ENCODE measurements around the gene RHBG. TPM values are rescaled to one million over a fixed set of nuclear protein-coding genes. Genes with fewer than 3 reads are reported as not detected.

Gene RHBG
- total and polyA plus RNA-seq, 2 donors (not counting 1 experiment from before 2014, with no cell fraction given): not detected

GRCh38 chr1:156419854-156420204 lies 50.8 kb downstream of the RHBG start:
- no peak overlapping the region for H3K27ac ChIP-seq (ENCODE audit: low read length in 2 of 2)
- peaks cover 83% of the 10 kb centered on the region for H3K27me3 Mint-ChIP-seq
- peak; percentile 70 for DNase-seq
- peak overlapping the region; percentile 78 for H2AFZ ChIP-seq (ENCODE audit: insufficient read depth, low read depth, low read length, poor library complexity, severe bottlenecking)
- ATAC-seq (ENCODE audit: low read depth): peak; percentile 25
- no peaks in the 10 kb centered on the region for H3K79me2 ChIP-seq (ENCODE audit: control insufficient read depth, insufficient read depth, low read length)
- no peaks in the 10 kb centered on the region for H3K9me3 Mint-ChIP-seq (ENCODE audit: insufficient read depth)
- peaks cover 0 to 82% (median 44%) of the 10 kb centered on the region in 4 experiments for H3K27me3 ChIP-seq (replicated peaks in 1 of 4; ENCODE audit: control extremely low read depth in 1 of 4, control insufficient read depth in 3 of 4, insufficient read depth in 4 of 4, low read length in 3 of 4)
- peak overlapping the region in 4 of 5 experiments; percentile 41 to 65 (median 61) for H3K4me3 ChIP-seq (ENCODE audit: control extremely low read depth in 1 of 5, extremely low read depth in 1 of 5, insufficient read depth in 1 of 5, low read depth in 2 of 5, low read length in 4 of 5)
- peak overlapping the region; percentile 96 for H3K4me2 ChIP-seq (replicated peaks; ENCODE audit: low read depth, low read length, poor library complexity, severe bottlenecking)
- ChIA-PET POLR2A (no interaction called here), CTCF (interaction anchor here (0.6 to 2.9 kb wide), 10 partner anchors 9 to 189 kb away, joined by 3 to 18 read pairs (median 6); no protein-coding TSS in a partner anchor)
- TF ChIP-seq EZH2 (IDR thresholded peaks at IDR 0.05; ENCODE audit: borderline replicate concordance, insufficient read depth, low read depth, low read length, poor library complexity, severe bottlenecking) (no peak), CTCF (IDR thresholded peaks at IDR 0.05) (no peak)
- peaks cover 28% of the 10 kb centered on the region for H3K4me1 Mint-ChIP-seq
- H3K9me3 ChIP-seq (ENCODE audit: control extremely low read depth in 1 of 3, control insufficient read depth in 2 of 3, insufficient read depth in 1 of 3, low read length in 2 of 3): peaks cover 0 to 14% (median 0%) of the 10 kb centered on the region in 3 donors
- 43% methylated on average over 4 of the region's 5 CpGs for WGBS (ENCODE audit: insufficient coverage)
- peak overlapping the region; percentile 71 for H3K9ac ChIP-seq (ENCODE audit: low read length)
- peak overlapping the region; percentile 92 for H3K4me3 Mint-ChIP-seq
- peaks cover 27 to 29% of the 10 kb centered on the region in 2 donors for H3K4me1 ChIP-seq (ENCODE audit: control insufficient read depth in 2 of 2, insufficient read depth in 2 of 2, low read length in 2 of 2)
- intact Hi-C loops (cut with micrococcal nuclease): loop anchor here (2.0 kb wide), 1 partner anchor 19 kb away; no protein-coding TSS in a partner anchor
- H4K20me1 ChIP-seq (ENCODE audit: control insufficient read depth, insufficient read depth, low read length, poor library complexity, severe bottlenecking): no peaks in the 10 kb centered on the region
- H3K27ac Mint-ChIP-seq: peak overlapping the region; percentile 37
- no peaks in the 10 kb centered on the region for H3K36me3 ChIP-seq (replicated peaks in 1 of 2; ENCODE audit: control extremely low read depth in 1 of 2, control insufficient read depth in 1 of 2, extremely low read depth in 1 of 2, insufficient read depth in 2 of 2, low read length in 1 of 2)

All from B cell (primary cell).